Measurements from ENCODE around the gene RHOF. TPM values are rescaled to one million over a fixed set of nuclear protein-coding genes. Genes with fewer than 3 reads are reported as not detected.

The RHOF gene
- total and polyA plus RNA-seq, 7 donors, result 7.6 to 132 (median 15.0) TPM

GRCh38 chr12:121754836-121755235, 38.7 kb downstream of the RHOF start:
- Histone ChIP-seq H3K4me1 (peaks cover 0 to 19% (median 9%) of the 10 kb centered on the region in 4 donors), H3K4me3 (no peak overlapping the region), H3K36me3 (peaks cover 0 to 9% (median 2%) of the 10 kb centered on the region in 4 donors), H3K27me3 (no peaks in the 10 kb centered on the region), H3K9me3 (no peaks in the 10 kb centered on the region), H3K27ac (peak overlapping the region in 3 of 4 donors; percentile 75 to 77 (median 75))
- TF ChIP-seq POLR2A (IDR thresholded peaks at IDR 0.05) (no peak), POLR2AphosphoS5 (IDR thresholded peaks at IDR 0.05) (no peak), CTCF (IDR thresholded peaks at IDR 0.05) (no peak), EP300 (IDR thresholded peaks at IDR 0.05) (no peak)
- DNase-seq, result no peak
- WGBS, 2 donors, result 90 to 96% methylated on average over 11 of the region's 11 CpGs
- intact Hi-C loops (cut with DNase I), result loop anchor here (5.0 kb wide), 1 partner anchor 43 kb away; the partner anchor contains the start of gene TMEM120B

- Histone ChIP-seq H3K4me3 (no peak overlapping the region), H3K27me3 (no peaks in the 10 kb centered on the region), H3K27ac (peak overlapping the region; percentile 43 to 77 (median 75)), H3K4me1 (peaks cover 0 to 19% (median 9%) of the 10 kb centered on the region in 4 donors), H3K36me3 (peaks cover 0 to 7% (median 2%) of the 10 kb centered on the region in 4 donors), H3K9me3 (no peaks in the 10 kb centered on the region)
- intact Hi-C loops (cut with DNase I), result loop anchor here (5.0 kb wide), 1 partner anchor 42 kb away; the partner anchor contains the start of gene TMEM120B
- 22 to 77% methylated on average over 12 of the region's 12 CpGs for WGBS, 2 donors
- TF ChIP-seq POLR2AphosphoS5 (IDR thresholded peaks at IDR 0.05) (peak in 3 of 4 donors; percentile 4 to 49 (median 18)), CTCF (IDR thresholded peaks at IDR 0.05) (no peak), POLR2A (IDR thresholded peaks at IDR 0.05) (no peak), EP300 (IDR thresholded peaks at IDR 0.05) (no peak)
- peak; percentile 89 for DNase-seq
Observed at GRCh38 chr12:121753844-121754264, 39.6 kb downstream of the RHOF start.

GRCh38 chr12:121751749-121752351, 41.6 kb downstream of the RHOF start:
- DNase-seq, result no peak
- no peak overlapping the region for H3K4me3 ChIP-seq
- 91 to 92% methylated on average over 12 of the region's 12 CpGs for WGBS, 2 donors
- intact Hi-C loops (cut with DNase I), result loop anchor here (5.0 kb wide), 1 partner anchor 40 kb away; the partner anchor contains the start of gene TMEM120B
- H3K27ac ChIP-seq, result no peak overlapping the region
- H3K36me3 ChIP-seq, result peaks cover 0 to 4% (median 1%) of the 10 kb centered on the region in 4 donors
- TF ChIP-seq CTCF (IDR thresholded peaks at IDR 0.05) (no peak), POLR2A (IDR thresholded peaks at IDR 0.05) (no peak), POLR2AphosphoS5 (IDR thresholded peaks at IDR 0.05) (no peak), EP300 (IDR thresholded peaks at IDR 0.05) (no peak)
- H3K27me3 ChIP-seq, result no peaks in the 10 kb centered on the region
- peaks cover 0 to 19% (median 9%) of the 10 kb centered on the region in 4 donors for H3K4me1 ChIP-seq
- H3K9me3 ChIP-seq, result no peaks in the 10 kb centered on the region

GRCh38 chr12:121751034-121751433, 42.5 kb downstream of the RHOF start:
- intact Hi-C loops (cut with DNase I), result loop anchor here (5.0 kb wide), 1 partner anchor 39 kb away; the partner anchor contains the start of gene TMEM120B
- DNase-seq, result no peak
- Histone ChIP-seq H3K4me3 (no peak overlapping the region), H3K27ac (no peak overlapping the region), H3K9me3 (no peaks in the 10 kb centered on the region), H3K27me3 (no peaks in the 10 kb centered on the region), H3K36me3 (peaks cover 0 to 4% (median 1%) of the 10 kb centered on the region in 4 donors), H3K4me1 (peaks cover 0 to 19% (median 9%) of the 10 kb centered on the region in 4 donors)
- WGBS, 2 donors, result 94% methylated on average over 1 of the region's 1 CpG
- no peak for TF ChIP-seq CTCF (IDR thresholded peaks at IDR 0.05)
- TF ChIP-seq POLR2AphosphoS5 (IDR thresholded peaks at IDR 0.05), result no peak
- TF ChIP-seq POLR2A (IDR thresholded peaks at IDR 0.05), result no peak
- TF ChIP-seq EP300 (IDR thresholded peaks at IDR 0.05), result no peak

Measured in sigmoid colon (tissue), 7 donors.